Chondrocyte (in vitro differentiated cells): ENCODE data around the gene HYOU1. TPM values are rescaled to one million over a fixed set of nuclear protein-coding genes. Genes with fewer than 3 reads are reported as not detected.

Source experiments
- DNase-seq: peaks from one replicate; pipeline ENCODE4 v3.0.0; 2021; ENCODE audit warnings: mixed read lengths, low spot score
- H3K27ac Mint-ChIP-seq: one replicate; pipeline ENCODE4 v1.8.0; 2021; ENCODE audit warnings: mild to moderate bottlenecking, moderate library complexity, mixed read lengths; ENCODE audit not compliant: unreplicated experiment
- H3K27me3 Mint-ChIP-seq: 2 replicates; pipeline ENCODE4 v1.8.0; 2021; ENCODE audit warnings: low read depth, mixed read lengths
- H3K36me3 Mint-ChIP-seq: 2 replicates; pipeline ENCODE4 v1.8.0; 2021; ENCODE audit warnings: low read depth, mixed read lengths
- H3K4me1 Mint-ChIP-seq: 2 replicates; pipeline ENCODE4 v1.8.0; 2021; ENCODE audit warnings: low read depth, mild to moderate bottlenecking, mixed read lengths
- H3K4me3 Mint-ChIP-seq: one replicate; pipeline ENCODE4 v1.8.0; 2021; ENCODE audit warnings: mild to moderate bottlenecking, moderate library complexity, mixed read lengths; ENCODE audit not compliant: unreplicated experiment
- H3K9me3 Mint-ChIP-seq: 2 replicates; pipeline ENCODE4 v1.8.0; 2021; ENCODE audit warnings: low read depth, mixed read lengths
- total RNA-seq: library from RNA; stranded (reverse); gene quantifications from 3 replicates; pipeline ENCODE4 v1.2.1, GENCODE V29; 2021
- TF ChIP-seq, protein P1 (sequence below): fragments of 200-600 bp; sonication (generic); IDR thresholded peaks from 2 replicates; pipeline ENCODE4 v1.5.0; 2021; ENCODE audit warnings: antibody characterized with exemption, mild to moderate bottlenecking, moderate library complexity

The HYOU1 gene
- total RNA-seq, 1 donor from 2014 or later = 214 TPM

DNA sequence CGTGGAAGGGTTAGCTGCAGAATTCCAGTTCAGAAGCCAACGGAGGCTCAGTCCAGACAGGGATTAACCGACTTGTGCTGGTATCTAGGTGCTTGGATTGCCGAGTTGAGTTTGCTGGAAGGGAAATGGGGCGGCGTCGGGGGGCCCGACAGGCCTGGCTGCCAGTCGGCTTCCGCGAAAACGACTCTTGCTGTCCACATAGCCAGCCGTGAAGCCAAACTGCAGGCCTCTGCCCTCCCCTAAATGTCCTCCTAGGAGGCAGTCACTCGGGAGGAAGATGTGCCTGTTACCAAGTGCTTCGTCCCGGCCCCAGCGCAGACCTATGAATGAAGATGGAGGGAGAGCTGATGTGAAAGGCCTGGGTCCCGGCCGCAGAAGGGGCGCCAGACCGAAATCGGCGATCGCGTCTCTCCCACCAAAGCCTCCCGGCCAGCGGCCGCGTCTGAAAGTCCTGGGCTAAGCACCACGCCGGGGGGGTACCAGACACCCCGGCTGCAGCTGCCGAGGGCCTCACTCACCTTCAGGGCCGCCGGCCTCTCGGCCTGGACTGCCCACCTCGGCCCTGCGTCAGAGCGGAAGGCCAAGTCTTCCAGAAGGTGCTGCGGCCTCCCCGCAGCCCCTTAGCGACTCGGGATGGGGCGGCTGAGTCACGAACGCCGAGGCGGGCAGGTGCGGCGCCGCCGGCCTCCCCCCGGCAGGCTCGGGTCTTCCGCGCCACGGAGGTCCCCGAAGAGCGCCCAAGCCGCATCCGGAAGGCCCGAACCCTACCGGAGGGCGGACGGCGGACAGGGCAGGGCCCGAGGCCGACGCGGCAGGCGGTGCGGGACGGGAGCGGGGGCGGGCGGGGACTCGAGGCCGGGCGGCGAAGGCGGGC is 37.2 kb upstream of the HYOU1 start:
- Mint-ChIP-seq H3K4me1 (peaks cover 32% of the 10 kb centered on the region), H3K36me3 (peaks cover 17% of the 10 kb centered on the region), H3K4me3 (peak overlapping the region; percentile 87), H3K27ac (peak overlapping the region; percentile 91), H3K27me3 (no peaks in the 10 kb centered on the region), H3K9me3 (no peaks in the 10 kb centered on the region)
- DNase-seq = no peak
- TF ChIP-seq, protein P1, sequence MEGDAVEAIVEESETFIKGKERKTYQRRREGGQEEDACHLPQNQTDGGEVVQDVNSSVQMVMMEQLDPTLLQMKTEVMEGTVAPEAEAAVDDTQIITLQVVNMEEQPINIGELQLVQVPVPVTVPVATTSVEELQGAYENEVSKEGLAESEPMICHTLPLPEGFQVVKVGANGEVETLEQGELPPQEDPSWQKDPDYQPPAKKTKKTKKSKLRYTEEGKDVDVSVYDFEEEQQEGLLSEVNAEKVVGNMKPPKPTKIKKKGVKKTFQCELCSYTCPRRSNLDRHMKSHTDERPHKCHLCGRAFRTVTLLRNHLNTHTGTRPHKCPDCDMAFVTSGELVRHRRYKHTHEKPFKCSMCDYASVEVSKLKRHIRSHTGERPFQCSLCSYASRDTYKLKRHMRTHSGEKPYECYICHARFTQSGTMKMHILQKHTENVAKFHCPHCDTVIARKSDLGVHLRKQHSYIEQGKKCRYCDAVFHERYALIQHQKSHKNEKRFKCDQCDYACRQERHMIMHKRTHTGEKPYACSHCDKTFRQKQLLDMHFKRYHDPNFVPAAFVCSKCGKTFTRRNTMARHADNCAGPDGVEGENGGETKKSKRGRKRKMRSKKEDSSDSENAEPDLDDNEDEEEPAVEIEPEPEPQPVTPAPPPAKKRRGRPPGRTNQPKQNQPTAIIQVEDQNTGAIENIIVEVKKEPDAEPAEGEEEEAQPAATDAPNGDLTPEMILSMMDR = no peak

DNA sequence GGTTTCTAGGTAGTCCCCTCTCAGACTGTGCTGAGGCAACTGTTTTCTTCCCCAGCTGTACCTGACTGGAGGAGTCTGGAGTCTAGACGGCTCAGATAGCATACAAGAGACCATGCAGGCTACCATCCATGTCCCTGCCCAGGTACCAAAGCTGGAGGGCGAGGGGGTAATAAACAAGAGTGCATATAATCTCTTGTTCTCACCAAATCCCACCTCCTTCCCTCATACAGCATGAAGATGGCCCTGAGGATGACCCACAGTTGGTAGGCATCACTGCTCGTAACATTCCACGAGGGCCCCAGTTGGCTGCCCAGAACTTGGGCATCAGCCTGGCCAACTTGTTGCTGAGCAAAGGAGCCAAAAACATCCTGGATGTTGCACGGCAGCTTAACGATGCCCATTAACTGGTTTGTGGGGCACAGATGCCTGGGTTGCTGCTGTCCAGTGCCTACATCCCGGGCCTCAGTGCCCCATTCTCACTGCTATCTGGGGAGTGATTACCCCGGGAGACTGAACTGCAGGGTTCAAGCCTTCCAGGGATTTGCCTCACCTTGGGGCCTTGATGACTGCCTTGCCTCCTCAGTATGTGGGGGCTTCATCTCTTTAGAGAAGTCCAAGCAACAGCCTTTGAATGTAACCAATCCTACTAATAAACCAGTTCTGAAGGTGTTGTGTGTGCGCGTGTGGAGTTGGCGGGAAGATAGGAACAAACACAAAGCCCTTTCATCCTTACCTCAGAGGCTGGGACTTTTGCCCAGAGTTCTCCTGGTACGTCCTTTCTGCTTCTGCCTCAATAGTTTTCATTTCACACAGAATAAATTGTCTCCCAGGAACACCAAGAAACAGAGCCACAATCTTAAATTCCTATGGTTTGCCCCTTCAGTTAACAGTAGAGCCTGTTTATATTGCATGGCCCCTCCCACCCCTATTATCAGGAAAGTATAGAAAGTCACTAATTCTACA is 36.2 kb upstream of the HYOU1 start:
- H3K4me1 Mint-ChIP-seq = peaks cover 32% of the 10 kb centered on the region
- TF ChIP-seq, protein P1 = no peak
- H3K27ac Mint-ChIP-seq = peak overlapping the region; percentile 91
- no peaks in the 10 kb centered on the region for H3K27me3 Mint-ChIP-seq
- DNase-seq = no peak
- peak overlapping the region; percentile 87 for H3K4me3 Mint-ChIP-seq
- H3K36me3 Mint-ChIP-seq = peaks cover 13% of the 10 kb centered on the region
- no peaks in the 10 kb centered on the region for H3K9me3 Mint-ChIP-seq

DNA sequence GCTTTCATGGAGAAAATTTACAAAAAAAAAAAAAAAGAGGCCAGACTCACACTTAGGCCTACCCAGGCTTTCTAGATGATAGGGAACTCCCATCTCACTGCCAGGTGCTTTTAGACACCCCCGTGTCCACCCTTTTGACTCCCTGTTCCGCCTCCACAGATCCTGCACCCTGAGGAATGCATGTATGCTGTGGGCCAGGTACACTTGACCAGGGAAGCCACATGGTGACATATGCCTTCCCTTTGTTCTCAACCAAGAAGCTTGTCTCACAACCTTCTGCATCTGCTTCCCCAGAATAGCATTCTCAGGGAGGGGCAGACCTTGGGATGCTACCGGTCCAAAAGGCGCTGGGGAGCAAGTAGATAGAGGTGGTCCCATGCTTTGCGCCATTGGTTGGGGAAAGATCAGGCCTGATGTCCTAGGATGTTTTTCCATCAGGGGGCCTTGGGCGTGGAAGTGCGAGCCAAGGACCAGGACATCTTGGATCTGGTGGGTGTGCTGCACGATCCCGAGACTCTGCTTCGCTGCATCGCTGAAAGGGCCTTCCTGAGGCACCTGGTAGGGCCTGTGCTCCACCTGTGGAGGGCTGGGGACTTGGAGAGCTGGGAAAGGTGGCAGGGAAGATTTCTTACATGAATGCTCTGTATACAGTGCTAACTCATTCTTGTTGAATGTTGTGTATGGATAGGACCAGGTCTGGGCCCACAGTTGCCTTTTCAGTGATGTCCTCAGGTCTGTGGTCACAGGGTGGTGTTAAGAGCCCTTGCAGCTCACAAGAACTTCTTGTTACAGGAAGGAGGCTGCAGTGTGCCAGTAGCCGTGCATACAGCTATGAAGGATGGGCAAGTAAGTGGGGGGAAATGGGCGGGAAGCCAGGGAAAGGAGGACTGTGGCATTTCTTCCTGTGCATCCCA is 35.2 kb upstream of the HYOU1 start:
- Mint-ChIP-seq H3K27ac (no peak overlapping the region), H3K4me3 (peak overlapping the region; percentile 16), H3K9me3 (no peaks in the 10 kb centered on the region), H3K27me3 (no peaks in the 10 kb centered on the region), H3K4me1 (peaks cover 32% of the 10 kb centered on the region), H3K36me3 (peaks cover 7% of the 10 kb centered on the region)
- no peak for DNase-seq
- TF ChIP-seq, protein P1 = no peak

DNA sequence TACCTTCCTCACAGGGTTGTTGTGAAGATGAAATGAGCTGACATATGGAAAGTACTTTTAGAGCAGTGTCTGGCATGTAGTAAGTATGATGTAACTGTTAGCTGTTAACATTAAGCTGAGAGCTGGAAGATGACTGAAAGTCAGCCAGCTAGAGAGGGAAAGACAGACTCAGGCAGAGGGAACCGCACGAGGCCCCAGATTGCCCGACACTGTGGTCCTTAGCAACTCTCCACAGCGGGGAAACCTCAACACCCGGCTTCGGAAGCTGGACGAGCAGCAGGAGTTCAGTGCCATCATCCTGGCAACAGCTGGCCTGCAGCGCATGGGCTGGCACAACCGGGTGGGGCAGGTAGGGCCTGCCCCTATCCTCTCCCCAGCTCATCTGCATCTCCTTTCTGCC is 34.2 kb upstream of the HYOU1 start:
- H3K9me3 Mint-ChIP-seq = no peaks in the 10 kb centered on the region
- TF ChIP-seq, protein P1 = no peak
- H3K27ac Mint-ChIP-seq = no peak overlapping the region
- peaks cover 4% of the 10 kb centered on the region for H3K36me3 Mint-ChIP-seq
- peaks cover 34% of the 10 kb centered on the region for H3K4me1 Mint-ChIP-seq
- H3K4me3 Mint-ChIP-seq = no peak overlapping the region
- no peak for DNase-seq
- no peaks in the 10 kb centered on the region for H3K27me3 Mint-ChIP-seq
